Keratinocyte (primary cell): ENCODE measurements around the gene KCNA4.

Source experiments
- CTCF ChIP-seq, 3 experiments: IDR thresholded peaks in 1 of 3; conservative IDR thresholded peaks in 1 of 3; optimal IDR thresholded peaks in 1 of 3; 2 replicates in 2 of 3; 3 replicates in 1 of 3; pipeline versions ENCODE3 to v1.5.1; 2011; ENCODE audit warnings: low read length in 3 of 3, mild to moderate bottlenecking in 3 of 3, moderate library complexity in 2 of 3, control low read depth in 1 of 3, inconsistent platforms in 1 of 3; ENCODE audit not compliant: insufficient read depth in 2 of 3; ENCODE audit errors: extremely low read depth in 1 of 3
- EZH2 ChIP-seq: IDR thresholded peaks from one replicate; pipeline ENCODE4 v1.6.1; 2012; ENCODE audit warnings: inconsistent platforms, mild to moderate bottlenecking, low read length, moderate library complexity

- no peak for TF ChIP-seq CTCF (optimal IDR thresholded peaks at IDR 0.05 in 1 of 3, IDR thresholded peaks at IDR 0.05 in 1 of 3, conservative IDR thresholded peaks at IDR 0.05 in 1 of 3; ENCODE audit: extremely low read depth in 1 of 3, insufficient read depth in 2 of 3, low read length in 3 of 3)
- TF ChIP-seq EZH2: no peak
Observed at GRCh38 chr11:29989174-29989970, 27.5 kb downstream of the KCNA4 start.
